HG03457 (cell line): ENCODE data around the gene ADRA2A.

Experiments
- ATAC-seq: cut with Tn5 transposase; IDR thresholded peaks from one replicate; pipeline ENCODE4 v1.9.1; 2021; ENCODE audit warnings: moderate number of reproducible peaks; ENCODE audit not compliant: unreplicated experiment

The ADRA2A gene

GRCh38 chr10:111076682-111077478, at the start of gene ADRA2A:
TSS of gene ADRA2A (plus strand) at chr10:111077029. CDS start at chr10:111077997, 968 bp downstream.
- no peak for ATAC-seq

GRCh38 chr10:111030042-111030750, 46.6 kb upstream of the ADRA2A start:
- peak; percentile 69 for ATAC-seq

GRCh38 chr10:111034598-111035310, 42.1 kb upstream of the ADRA2A start:
- ATAC-seq: no peak

- ATAC-seq: no peak
Measured at GRCh38 chr10:111035542-111035941, 41.3 kb upstream of the ADRA2A start.

- ATAC-seq: no peak
Measured at GRCh38 chr10:111037858-111038257, 39.0 kb upstream of the ADRA2A start.

- no peak for ATAC-seq
Measured at GRCh38 chr10:111039522-111039921, 37.3 kb upstream of the ADRA2A start.

GRCh38 chr10:111057006-111057405, 19.8 kb upstream of the ADRA2A start:
- no peak for ATAC-seq

- ATAC-seq: no peak
Measured at GRCh38 chr10:111063471-111063870, 13.4 kb upstream of the ADRA2A start.

- no peak for ATAC-seq
Measured at GRCh38 chr10:111072232-111072631, 4.6 kb upstream of the ADRA2A start.

- no peak for ATAC-seq
Measured at GRCh38 chr10:111075577-111076185, 1.1 kb upstream of the ADRA2A start.

GRCh38 chr10:111076191-111076681, 593 bp upstream of the ADRA2A start:
- ATAC-seq: peak; percentile 56

GRCh38 chr10:111077479-111077784, 603 bp downstream of the ADRA2A start:
- ATAC-seq: no peak

- ATAC-seq: no peak
Measured at GRCh38 chr10:111077785-111078504, 1.1 kb downstream of the ADRA2A start.

- no peak for ATAC-seq
Measured at GRCh38 chr10:111078505-111079185, 1.8 kb downstream of the ADRA2A start.

- ATAC-seq: no peak
Measured at GRCh38 chr10:111079241-111079760, 2.5 kb downstream of the ADRA2A start.

GRCh38 chr10:111079781-111080180, 3.0 kb downstream of the ADRA2A start:
- no peak for ATAC-seq

- no peak for ATAC-seq
Measured at GRCh38 chr10:111080224-111080623, 3.4 kb downstream of the ADRA2A start.

GRCh38 chr10:111081595-111081994, 4.8 kb downstream of the ADRA2A start:
- ATAC-seq: no peak

GRCh38 chr10:111082102-111082975, 5.5 kb downstream of the ADRA2A start:
- ATAC-seq: no peak
